ENCODE results near the gene FPGS. TPM values are rescaled to one million over a fixed set of nuclear protein-coding genes. Genes with fewer than 3 reads are reported as not detected.

FPGS gene
- total RNA-seq, 4 donors from 2014 or later, result 42.0 to 230 (median 75.4) TPM

DNA sequence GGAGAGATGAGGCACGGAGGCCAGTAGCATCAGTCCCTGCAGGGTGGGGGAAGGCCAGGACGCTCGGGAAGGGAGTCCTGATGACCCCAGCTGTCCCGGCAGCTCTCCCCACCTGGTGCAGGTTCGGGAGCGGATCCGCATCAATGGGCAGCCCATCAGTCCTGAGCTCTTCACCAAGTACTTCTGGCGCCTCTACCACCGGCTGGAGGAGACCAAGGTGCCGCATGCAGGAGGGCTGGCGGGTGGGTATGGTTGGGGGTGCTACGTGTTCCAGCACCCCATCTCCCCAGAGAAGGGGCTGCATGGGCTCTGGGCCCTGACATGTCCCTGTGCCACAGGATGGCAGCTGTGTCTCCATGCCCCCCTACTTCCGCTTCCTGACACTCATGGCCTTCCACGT is 4.2 kb downstream of the FPGS start:
- TF ChIP-seq, protein P1, sequence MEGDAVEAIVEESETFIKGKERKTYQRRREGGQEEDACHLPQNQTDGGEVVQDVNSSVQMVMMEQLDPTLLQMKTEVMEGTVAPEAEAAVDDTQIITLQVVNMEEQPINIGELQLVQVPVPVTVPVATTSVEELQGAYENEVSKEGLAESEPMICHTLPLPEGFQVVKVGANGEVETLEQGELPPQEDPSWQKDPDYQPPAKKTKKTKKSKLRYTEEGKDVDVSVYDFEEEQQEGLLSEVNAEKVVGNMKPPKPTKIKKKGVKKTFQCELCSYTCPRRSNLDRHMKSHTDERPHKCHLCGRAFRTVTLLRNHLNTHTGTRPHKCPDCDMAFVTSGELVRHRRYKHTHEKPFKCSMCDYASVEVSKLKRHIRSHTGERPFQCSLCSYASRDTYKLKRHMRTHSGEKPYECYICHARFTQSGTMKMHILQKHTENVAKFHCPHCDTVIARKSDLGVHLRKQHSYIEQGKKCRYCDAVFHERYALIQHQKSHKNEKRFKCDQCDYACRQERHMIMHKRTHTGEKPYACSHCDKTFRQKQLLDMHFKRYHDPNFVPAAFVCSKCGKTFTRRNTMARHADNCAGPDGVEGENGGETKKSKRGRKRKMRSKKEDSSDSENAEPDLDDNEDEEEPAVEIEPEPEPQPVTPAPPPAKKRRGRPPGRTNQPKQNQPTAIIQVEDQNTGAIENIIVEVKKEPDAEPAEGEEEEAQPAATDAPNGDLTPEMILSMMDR (IDR thresholded peaks at IDR 0.05; ENCODE audit: low read depth), result no peak

DNA sequence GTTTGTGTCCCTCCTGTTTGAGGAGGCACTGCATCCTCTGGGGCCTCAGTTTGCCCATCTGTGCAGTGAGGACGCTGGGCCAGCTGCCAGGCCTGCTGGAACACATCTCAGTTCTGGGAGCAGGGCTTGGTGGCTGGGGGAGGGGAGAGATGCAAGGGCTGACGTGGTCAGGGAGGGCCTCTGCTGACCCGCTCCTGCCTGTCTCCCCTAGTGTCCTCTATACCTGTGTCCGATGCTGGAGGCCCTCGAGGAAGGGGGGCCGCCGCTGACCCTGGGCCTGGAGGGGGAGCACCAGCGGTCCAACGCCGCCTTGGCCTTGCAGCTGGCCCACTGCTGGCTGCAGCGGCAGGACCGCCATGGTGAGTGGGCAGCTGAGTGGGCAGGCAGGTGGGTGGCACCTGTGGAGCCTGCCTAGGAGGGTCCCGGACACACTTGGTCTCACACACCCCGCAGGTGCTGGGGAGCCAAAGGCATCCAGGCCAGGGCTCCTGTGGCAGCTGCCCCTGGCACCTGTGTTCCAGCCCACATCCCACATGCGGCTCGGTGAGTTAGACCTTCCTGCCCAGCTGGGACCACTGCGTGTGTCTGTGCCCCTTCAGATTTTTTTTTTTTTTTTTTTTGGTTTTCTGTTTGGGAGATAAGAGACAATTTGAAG is 5.8 kb downstream of the FPGS start:
- TF ChIP-seq, protein P1 (IDR thresholded peaks at IDR 0.05; ENCODE audit: low read depth), result no peak

DNA sequence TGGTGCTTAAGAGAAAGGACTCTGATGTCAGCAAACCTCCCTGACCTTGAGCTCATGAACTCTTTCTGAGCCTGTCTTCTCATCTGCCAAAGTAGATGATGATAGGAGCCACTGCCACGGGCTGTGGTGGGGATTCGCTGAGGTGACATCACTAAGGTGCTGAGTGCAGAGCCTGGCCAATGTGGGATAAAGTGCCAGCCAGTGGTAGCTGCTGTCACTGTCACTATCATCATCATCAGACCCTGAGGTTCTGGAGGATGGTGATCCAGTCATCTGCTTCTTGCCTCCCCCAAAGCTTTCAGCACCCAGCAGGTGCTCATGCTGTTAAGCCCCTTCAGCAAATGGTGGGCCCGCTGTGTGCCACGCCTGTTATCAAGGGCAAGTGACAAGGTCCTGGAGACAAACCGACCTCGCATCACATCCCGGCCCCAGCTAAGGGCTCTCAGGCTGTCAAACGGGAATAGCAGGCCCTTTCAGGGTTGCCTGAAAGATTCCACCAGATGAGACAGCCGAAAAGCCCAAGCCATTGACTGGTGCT is 6.4 kb downstream of the FPGS start:
- TF ChIP-seq, protein P1 (IDR thresholded peaks at IDR 0.05; ENCODE audit: low read depth), result no peak

DNA sequence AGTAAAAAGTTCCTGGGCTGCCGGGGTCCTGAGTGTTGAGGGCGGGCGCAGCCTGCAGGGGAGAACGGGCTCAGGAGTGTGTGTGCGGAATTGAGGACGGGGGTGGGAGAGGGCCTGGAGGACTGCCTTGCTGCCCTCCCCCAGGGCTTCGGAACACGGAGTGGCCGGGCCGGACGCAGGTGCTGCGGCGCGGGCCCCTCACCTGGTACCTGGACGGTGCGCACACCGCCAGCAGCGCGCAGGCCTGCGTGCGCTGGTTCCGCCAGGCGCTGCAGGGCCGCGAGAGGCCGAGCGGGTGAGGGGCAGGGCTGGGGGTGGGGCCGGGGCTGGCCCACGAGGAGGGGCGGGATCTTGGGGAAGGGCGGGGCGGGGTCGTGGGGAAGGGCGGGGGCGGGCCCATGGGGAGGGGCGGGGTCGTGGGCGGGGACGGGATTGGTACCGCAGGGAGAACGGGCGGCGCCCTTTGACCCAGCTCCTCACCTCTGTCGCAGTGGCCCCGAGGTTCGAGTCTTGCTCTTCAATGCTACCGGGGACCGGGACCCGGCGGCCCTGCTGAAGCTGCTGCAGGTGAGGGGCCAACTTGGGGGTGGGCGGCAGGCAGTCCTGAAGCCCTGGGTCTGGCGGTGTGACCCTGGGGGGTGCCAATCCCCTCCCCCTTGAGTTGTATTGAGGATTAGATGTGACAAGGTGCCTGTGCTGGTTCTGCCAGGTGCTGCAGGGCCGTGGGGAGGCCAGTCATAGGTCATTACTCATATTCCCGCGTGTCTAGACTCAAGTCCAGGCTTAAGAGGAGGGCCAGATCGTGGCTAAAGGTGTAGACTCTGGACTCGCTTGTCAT is 7.1 kb downstream of the FPGS start:
- TF ChIP-seq, protein P1 (IDR thresholded peaks at IDR 0.05; ENCODE audit: low read depth), result no peak

DNA sequence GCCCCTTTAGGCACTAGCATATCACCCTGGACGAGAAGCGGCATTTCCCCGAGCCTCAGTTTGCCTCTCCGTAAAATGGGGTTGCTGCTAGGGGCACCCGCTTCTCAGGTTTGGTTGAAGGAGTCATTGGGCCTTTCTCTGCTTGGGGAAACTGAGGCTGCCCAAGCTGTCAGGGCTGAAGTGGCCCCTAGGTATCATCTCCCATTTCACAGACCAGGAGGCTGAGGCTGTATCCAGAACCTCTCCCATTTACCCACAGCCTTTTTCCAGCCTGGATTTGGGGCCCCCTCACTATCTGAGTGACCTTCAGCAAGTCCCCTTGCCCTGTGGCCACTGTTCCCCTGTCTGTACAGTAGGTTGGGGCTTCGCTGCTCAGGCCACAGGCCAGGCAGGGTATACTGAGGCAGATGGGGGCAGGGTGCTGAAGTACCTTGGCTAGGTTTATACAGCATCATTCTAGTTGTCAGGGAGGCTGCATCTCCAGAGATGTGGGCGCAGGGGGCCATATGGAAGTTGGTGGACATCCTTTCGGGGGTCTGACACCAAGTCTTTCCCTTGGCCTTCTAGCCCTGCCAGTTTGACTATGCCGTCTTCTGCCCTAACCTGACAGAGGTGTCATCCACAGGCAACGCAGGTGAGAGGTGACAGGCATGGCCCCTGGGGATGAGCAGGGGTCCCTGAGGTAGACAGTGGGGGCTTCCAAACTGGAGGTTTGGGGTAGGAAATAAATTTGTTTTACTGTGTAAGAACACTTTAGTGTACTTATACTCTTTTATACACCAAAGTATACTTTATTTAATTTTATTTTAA is 7.9 kb downstream of the FPGS start:
- TF ChIP-seq, protein P1 (IDR thresholded peaks at IDR 0.05; ENCODE audit: low read depth), result no peak

DNA sequence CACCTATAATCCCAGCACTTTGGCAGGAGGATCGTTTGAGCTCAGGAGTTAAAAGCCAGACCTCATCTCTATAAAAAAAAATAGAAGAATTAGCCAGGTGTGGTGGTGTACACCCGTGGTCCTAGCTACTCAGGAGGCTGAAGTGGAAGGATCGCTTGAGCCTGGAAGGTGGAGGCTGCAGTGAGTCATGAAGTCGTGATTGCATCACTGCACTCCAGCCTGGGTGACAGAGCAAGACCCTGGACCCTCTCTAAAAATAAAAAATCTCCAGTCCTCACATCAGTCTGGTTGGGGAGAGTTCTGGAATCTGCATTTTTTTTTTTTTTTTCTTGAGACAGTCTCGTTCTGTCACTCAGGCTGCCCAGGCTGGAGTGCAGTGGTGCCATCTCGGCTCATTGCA is 9.3 kb downstream of the FPGS start:
- TF ChIP-seq, protein P1 (IDR thresholded peaks at IDR 0.05; ENCODE audit: low read depth), result no peak

Measured in subcutaneous adipose tissue (tissue), 4 donors.